H9 (cell line): ENCODE measurements around the gene PTK7. TPM values are rescaled to one million over a fixed set of nuclear protein-coding genes. Genes with fewer than 3 reads are reported as not detected.

ENCODE experiments used
- DNase-seq: peaks from one replicate; pipeline ENCODE4 v3.0.0-alpha.2; 2017
- H2AFZ ChIP-seq: one replicate; pipeline ENCODE4 v1.6.1; 2013; ENCODE audit warnings: mild to moderate bottlenecking, low read length, control low read depth, moderate library complexity
- H2AK5ac ChIP-seq: 2 replicates; pipeline ENCODE4 v1.6.1; 2013; ENCODE audit warnings: low read length, control low read depth, mixed read lengths; ENCODE audit not compliant: insufficient read length
- H2BK120ac ChIP-seq: one replicate; pipeline ENCODE4 v1.6.1; 2013; ENCODE audit warnings: low read depth, mild to moderate bottlenecking, low read length, control low read depth, inconsistent platforms; ENCODE audit not compliant: poor library complexity, severe bottlenecking
- H2BK12ac ChIP-seq: 2 replicates; pipeline ENCODE4 v1.6.1; 2013; ENCODE audit warnings: low read length, control low read depth, mixed read lengths, low read depth; ENCODE audit not compliant: insufficient read length
- H2BK15ac ChIP-seq: 2 replicates; pipeline ENCODE4 v1.6.1; 2013; ENCODE audit warnings: low read depth, low read length, control low read depth
- H2BK20ac ChIP-seq: one replicate; pipeline ENCODE4 v1.6.1; 2013; ENCODE audit warnings: low read depth, mild to moderate bottlenecking, low read length, control low read depth, inconsistent platforms; ENCODE audit not compliant: poor library complexity, severe bottlenecking
- H2BK5ac ChIP-seq: 2 replicates; pipeline ENCODE4 v1.6.1; 2013; ENCODE audit warnings: low read length, control low read depth, mixed read lengths; ENCODE audit not compliant: insufficient read length
- H3K14ac ChIP-seq: 2 replicates; pipeline ENCODE4 v1.6.1; 2013; ENCODE audit warnings: low read length, control low read depth; ENCODE audit not compliant: insufficient read depth
- H3K18ac ChIP-seq: 2 replicates; pipeline ENCODE4 v1.6.1; 2013; ENCODE audit warnings: low read depth, mild to moderate bottlenecking, mixed read lengths, low read length, control low read depth; ENCODE audit not compliant: insufficient read length
- H3K23ac ChIP-seq: 2 replicates; pipeline ENCODE4 v1.6.1; 2013; ENCODE audit warnings: low read length, control low read depth, mixed read lengths, low read depth; ENCODE audit not compliant: insufficient read length
- H3K23me2 ChIP-seq: 2 replicates; pipeline ENCODE4 v1.6.1; 2013; ENCODE audit warnings: low read depth, mild to moderate bottlenecking, mixed read lengths, low read length, control low read depth; ENCODE audit not compliant: insufficient read length, poor library complexity, severe bottlenecking
- H3K27ac ChIP-seq: 2 replicates; pipeline ENCODE4 v1.5.1; 2013; ENCODE audit warnings: low read length, control low read depth, mixed read lengths, low read depth; ENCODE audit not compliant: insufficient read length
- H3K27me3 ChIP-seq: 2 replicates; pipeline ENCODE4 v1.6.1; 2013; ENCODE audit warnings: low read length, control low read depth, inconsistent platforms; ENCODE audit not compliant: insufficient read depth
- H3K4ac ChIP-seq: 2 replicates; pipeline ENCODE4 v1.6.1; 2013; ENCODE audit warnings: low read depth, mild to moderate bottlenecking, control low read depth, inconsistent platforms, low read length, moderate library complexity
- H3K4me1 ChIP-seq: 2 replicates; pipeline ENCODE4 v1.6.1; 2013; ENCODE audit warnings: low read length, control low read depth, inconsistent platforms; ENCODE audit not compliant: insufficient read depth
- H3K4me2 ChIP-seq: 2 replicates; pipeline ENCODE4 v1.6.1; 2013; ENCODE audit warnings: low read length, control low read depth, mixed read lengths; ENCODE audit not compliant: insufficient read length, insufficient read depth
- H3K56ac ChIP-seq: 2 replicates; pipeline ENCODE4 v1.6.1; 2013; ENCODE audit warnings: low read depth, mild to moderate bottlenecking, mixed read lengths, low read length, control low read depth; ENCODE audit not compliant: insufficient read length
- H3K79me1 ChIP-seq: 2 replicates; pipeline ENCODE4 v1.6.1; 2013; ENCODE audit warnings: low read depth, mild to moderate bottlenecking, moderate library complexity, low read length, control low read depth, inconsistent platforms; ENCODE audit not compliant: insufficient read depth, poor library complexity, severe bottlenecking
- H3K79me2 ChIP-seq: 2 replicates; pipeline ENCODE4 v1.6.1; 2013; ENCODE audit warnings: low read length, control low read depth, inconsistent platforms; ENCODE audit not compliant: insufficient read depth
- H3K9ac ChIP-seq: 2 replicates; pipeline ENCODE4 v1.6.1; 2013; ENCODE audit warnings: low read length, control low read depth, mixed read lengths; ENCODE audit not compliant: insufficient read length; ENCODE audit errors: extremely low read depth
- H3K9me3 ChIP-seq: one replicate; pipeline ENCODE4 v1.6.1; 2013; ENCODE audit warnings: low read depth, low read length, inconsistent platforms; ENCODE audit not compliant: control insufficient read depth
- H3T11ph ChIP-seq: one replicate; pipeline ENCODE4 v1.6.1; 2013; ENCODE audit warnings: mild to moderate bottlenecking, low read length, control low read depth, inconsistent platforms
- H4K20me1 ChIP-seq: one replicate; pipeline ENCODE4 v1.6.1; 2013; ENCODE audit not compliant: control insufficient read depth, insufficient read length, insufficient read depth
- H4K5ac ChIP-seq: 2 replicates; pipeline ENCODE4 v1.6.1; 2013; ENCODE audit warnings: low read depth, mild to moderate bottlenecking, mixed read lengths, low read length, control low read depth; ENCODE audit not compliant: insufficient read length
- H4K8ac ChIP-seq: replicated peaks from 2 replicates; pipeline ENCODE4 v1.6.1; 2013; ENCODE audit warnings: low read length, control low read depth, mixed read lengths, low read depth; ENCODE audit not compliant: insufficient read length
- H4K91ac ChIP-seq: 2 replicates; pipeline ENCODE4 v1.6.1; 2013; ENCODE audit warnings: low read depth, mild to moderate bottlenecking, moderate library complexity, mixed read lengths, low read length, control low read depth; ENCODE audit not compliant: insufficient read length
- H3K27ac Mint-ChIP-seq, 3 experiments: 2 replicates in 2 of 3; 3 replicates in 1 of 3; pipeline ENCODE4 v1.8.0; 2020 to 2021; ENCODE audit warnings: mixed read lengths in 3 of 3, mild to moderate bottlenecking in 1 of 3, moderate library complexity in 1 of 3
- H3K27me3 Mint-ChIP-seq: 2 replicates; pipeline ENCODE4 v1.8.0; 2021; ENCODE audit warnings: low read depth, mild to moderate bottlenecking, moderate library complexity, mixed read lengths
- H3K36me3 Mint-ChIP-seq, 3 experiments: 2 replicates in 2 of 3; 3 replicates in 1 of 3; pipeline ENCODE4 v1.8.0; 2020 to 2021; ENCODE audit warnings: low read depth in 3 of 3, mixed read lengths in 3 of 3; ENCODE audit not compliant: insufficient read depth in 1 of 3
- H3K4me1 Mint-ChIP-seq, 2 experiments: 2 replicates each; pipeline ENCODE4 v1.8.0; 2020; ENCODE audit warnings: mixed read lengths in 2 of 2
- H3K4me3 Mint-ChIP-seq, 2 experiments: 2 replicates in 1 of 2; 3 replicates in 1 of 2; pipeline ENCODE4 v1.8.0; 2020 to 2021; ENCODE audit warnings: mild to moderate bottlenecking in 2 of 2, mixed read lengths in 2 of 2, moderate library complexity in 1 of 2
- H3K9me3 Mint-ChIP-seq, 2 experiments: 2 replicates in 1 of 2; 3 replicates in 1 of 2; pipeline ENCODE4 v1.8.0; 2020; ENCODE audit warnings: mild to moderate bottlenecking in 2 of 2, mixed read lengths in 2 of 2, moderate library complexity in 1 of 2
- WGBS: extraction: QIAGEN DNeasy Blood & Tissue Kit; methylation state at CpG from one replicate; pipeline ENCODE4 v1.1.7; 2013; ENCODE audit warnings: missing lambda C conversion rate, low lambda C conversion rate, mixed read lengths; ENCODE audit not compliant: insufficient read length; ENCODE audit errors: extremely low coverage; 5-methylcytosine and 5-hydroxymethylcytosine counted together
- total RNA-seq: library from RNA; stranded (reverse); gene quantifications from 2 replicates; pipeline ENCODE4 v1.2.1, GENCODE V29; 2021
- TF ChIP-seq, protein P1 (sequence below): fragments of 200-600 bp; sonication (generic); conservative IDR thresholded peaks from 3 replicates; pipeline ENCODE4 v1.8.0; 2021; ENCODE audit warnings: antibody characterized with exemption, mild to moderate bottlenecking

PTK7 gene
- total RNA-seq, 1 experiment from 2014 or later = 128 TPM

DNA sequence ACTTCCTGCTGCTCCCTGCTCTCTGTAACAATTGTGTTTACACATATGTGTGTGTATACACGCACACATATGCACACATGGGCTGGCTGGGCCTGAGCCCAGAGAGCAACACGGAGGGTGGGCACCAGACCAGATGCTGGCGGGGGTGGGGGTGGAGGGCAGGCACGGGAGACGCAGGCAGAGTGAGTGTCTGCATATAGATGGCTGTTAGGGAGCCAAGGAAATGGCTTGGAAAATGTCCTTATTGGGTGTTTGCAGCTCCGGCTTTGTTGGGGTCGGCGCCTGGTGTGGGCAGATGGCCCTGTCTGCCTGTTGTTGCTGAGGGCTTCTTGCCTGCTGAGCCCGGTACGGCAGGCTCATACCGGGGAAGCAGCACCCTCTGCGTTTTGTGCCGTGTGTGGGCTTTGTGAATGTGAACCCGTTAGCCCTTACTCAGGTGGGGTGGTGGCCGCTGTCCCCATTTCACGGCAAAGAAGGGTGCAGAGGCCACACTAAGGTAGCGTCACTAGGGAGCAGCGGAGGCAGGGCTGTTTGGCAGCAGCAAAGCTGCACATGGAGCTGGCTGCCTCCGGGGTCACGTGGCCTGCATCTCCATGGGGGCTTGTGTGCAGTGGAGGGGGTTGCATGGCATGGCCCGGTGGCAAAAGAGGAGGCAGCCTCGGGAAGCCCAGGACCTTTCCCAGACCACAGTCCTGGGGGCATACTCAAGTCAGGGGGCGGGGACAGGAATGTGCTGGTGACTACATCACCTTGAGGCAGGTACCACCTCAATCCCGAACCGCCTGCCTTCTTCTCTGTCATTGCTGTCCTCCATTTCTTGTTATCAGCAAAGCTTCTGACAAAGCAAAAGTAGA, 47.6 kb downstream of the PTK7 start:
- H3K27me3 Mint-ChIP-seq = no peaks in the 10 kb centered on the region
- Histone ChIP-seq H3K27ac (no peak overlapping the region), H4K91ac (no peak overlapping the region), H2BK120ac (no peak overlapping the region), H2BK5ac (no peak overlapping the region), H3K23ac (no peak overlapping the region), H3K27me3 (no peaks in the 10 kb centered on the region), H3T11ph (no peak overlapping the region), H3K4me2 (no peak overlapping the region), H4K20me1 (no peaks in the 10 kb centered on the region), H3K9me3 (no peaks in the 10 kb centered on the region), H2AK5ac (no peak overlapping the region), H3K14ac (peak overlapping the region; percentile 18; the same call in 1 of the 2 replicates), H2BK15ac (no peak overlapping the region), H2AFZ (no peak overlapping the region), H3K79me1 (no peaks in the 10 kb centered on the region), H3K56ac (no peak overlapping the region), H3K18ac (no peak overlapping the region), H2BK12ac (no peak overlapping the region), H4K8ac (no peak overlapping the region), H3K9ac (no peak overlapping the region), H4K5ac (no peak overlapping the region), H3K4ac (no peak overlapping the region), H2BK20ac (no peak overlapping the region), H3K79me2 (peaks cover 3% of the 10 kb centered on the region; the same call in 1 of the 2 replicates), H3K23me2 (no peaks in the 10 kb centered on the region), H3K4me1 (no peaks in the 10 kb centered on the region)
- peaks cover 50 to 63% of the 10 kb centered on the region in 2 experiments for H3K4me1 Mint-ChIP-seq
- peak overlapping the region; percentile 77 to 88 (median 78); a peak in 6 of 7 replicates for H3K27ac Mint-ChIP-seq
- no peaks in the 10 kb centered on the region for H3K9me3 Mint-ChIP-seq
- no peak for DNase-seq
- TF ChIP-seq, protein P1, sequence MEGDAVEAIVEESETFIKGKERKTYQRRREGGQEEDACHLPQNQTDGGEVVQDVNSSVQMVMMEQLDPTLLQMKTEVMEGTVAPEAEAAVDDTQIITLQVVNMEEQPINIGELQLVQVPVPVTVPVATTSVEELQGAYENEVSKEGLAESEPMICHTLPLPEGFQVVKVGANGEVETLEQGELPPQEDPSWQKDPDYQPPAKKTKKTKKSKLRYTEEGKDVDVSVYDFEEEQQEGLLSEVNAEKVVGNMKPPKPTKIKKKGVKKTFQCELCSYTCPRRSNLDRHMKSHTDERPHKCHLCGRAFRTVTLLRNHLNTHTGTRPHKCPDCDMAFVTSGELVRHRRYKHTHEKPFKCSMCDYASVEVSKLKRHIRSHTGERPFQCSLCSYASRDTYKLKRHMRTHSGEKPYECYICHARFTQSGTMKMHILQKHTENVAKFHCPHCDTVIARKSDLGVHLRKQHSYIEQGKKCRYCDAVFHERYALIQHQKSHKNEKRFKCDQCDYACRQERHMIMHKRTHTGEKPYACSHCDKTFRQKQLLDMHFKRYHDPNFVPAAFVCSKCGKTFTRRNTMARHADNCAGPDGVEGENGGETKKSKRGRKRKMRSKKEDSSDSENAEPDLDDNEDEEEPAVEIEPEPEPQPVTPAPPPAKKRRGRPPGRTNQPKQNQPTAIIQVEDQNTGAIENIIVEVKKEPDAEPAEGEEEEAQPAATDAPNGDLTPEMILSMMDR = no peak
- no CpG with 5 or more reads among the region's 25 CpGs for WGBS
- no peaks in the 10 kb centered on the region for H3K36me3 Mint-ChIP-seq
- peak overlapping the region in 1 of 2 experiments; percentile 26; a peak in 1 of 5 replicates for H3K4me3 Mint-ChIP-seq
